ENCODE results near the gene TMEM132A. TPM values are rescaled to one million over a fixed set of nuclear protein-coding genes. Genes with fewer than 3 reads are reported as not detected.
A peak's percentile ranks its signal among the peaks of the same experiment; 100 is the strongest.

TMEM132A gene
- total and polyA plus RNA-seq, 10 of the 15 experiments (the other 5 are each of a cell fraction or from before 2014, with no cell fraction given) = 0.16 to 25.0 (median 4.3) TPM

- TF ChIP-seq NBN (IDR thresholded peaks at IDR 0.05) (0 out of 2 replicates have a peak, but pooled peaks have one; percentile 29), IRF5 (IDR thresholded peaks at IDR 0.05; ENCODE audit: borderline replicate concordance) (no peak), SIX5 (IDR thresholded peaks at IDR 0.05; ENCODE audit: low read depth, low read length, severe bottlenecking) (peak; percentile 77), BRCA1 (IDR thresholded peaks at IDR 0.05; ENCODE audit: low read depth, low read length) (peak; percentile 42; the same call in 1 of the 2 replicates), NR2F1 (conservative IDR thresholded peaks at IDR 0.05) (0 out of 2 replicates have a peak, but pooled peaks have one; percentile 8), ZNF592 (IDR thresholded peaks at IDR 0.05) (no peak), SKIL (IDR thresholded peaks at IDR 0.05; ENCODE audit: low read depth, poor library complexity, severe bottlenecking) (no peak), ZNF24 (IDR thresholded peaks at IDR 0.05) (no peak), BHLHE40 (IDR thresholded peaks at IDR 0.05; ENCODE audit: borderline replicate concordance in 1 of 2, low read depth in 2 of 2, low read length in 1 of 2) (peak; percentile 66 to 69), ETV6 (conservative IDR thresholded peaks at IDR 0.05 in 1 of 2, IDR thresholded peaks at IDR 0.05 in 1 of 2; ENCODE audit: borderline replicate concordance in 1 of 2, low read depth in 1 of 2) (no peak; a peak in 1 of 4 replicates), MYC (IDR thresholded peaks at IDR 0.05; ENCODE audit: insufficient read depth, insufficient read length, insufficient replicate concordance, low read length, severe bottlenecking) (peak; percentile 85), HSF1 (IDR thresholded peaks at IDR 0.05; ENCODE audit: low read depth, low read length) (no peak), ATF2 (IDR thresholded peaks at IDR 0.05; ENCODE audit: low read length) (no peak), ELK1 (IDR thresholded peaks at IDR 0.05; ENCODE audit: low read depth, low read length) (no peak; the same call in 1 of the 2 replicates)
Observed at GRCh38 chr11:60906132-60906972, 17.9 kb upstream of the TMEM132A start, which contains the start of gene PRPF19 (continued).
